ENCODE results near the gene EHD4.
A peak's percentile ranks its signal among the peaks of the same experiment; 100 is the strongest.

Gene EHD4

DNA sequence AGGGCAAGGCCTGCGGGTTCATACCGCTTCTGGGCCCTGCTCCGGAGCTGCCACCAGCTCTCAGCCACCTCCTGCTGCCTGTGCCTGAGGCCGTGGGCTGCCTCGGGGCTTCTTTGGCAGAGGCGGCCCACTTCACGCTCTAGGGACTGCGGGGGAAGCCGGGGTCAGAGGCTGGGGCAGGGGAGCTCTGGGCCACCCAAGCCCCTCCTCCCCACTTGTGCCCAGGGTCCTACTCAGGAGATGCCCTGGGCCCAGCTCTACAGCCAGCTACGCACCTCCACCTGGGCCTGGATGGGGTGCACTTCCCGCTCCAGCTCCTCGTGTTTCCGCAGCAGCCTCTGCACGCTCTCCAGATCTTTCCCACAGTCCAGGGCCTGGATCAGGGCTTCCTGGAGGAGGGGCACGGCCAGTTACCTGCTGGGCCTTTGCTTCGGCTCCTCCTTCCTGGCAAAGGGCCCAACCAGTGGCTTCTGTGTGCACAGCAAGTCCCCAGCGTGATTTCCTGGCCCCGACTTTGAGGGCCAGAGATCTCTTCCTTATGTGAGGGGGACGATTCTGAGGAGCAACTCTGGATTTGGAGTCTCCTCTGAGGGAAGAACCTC, 109.7 kb downstream of the EHD4 start:
- DNase-seq, result no peak

DNA sequence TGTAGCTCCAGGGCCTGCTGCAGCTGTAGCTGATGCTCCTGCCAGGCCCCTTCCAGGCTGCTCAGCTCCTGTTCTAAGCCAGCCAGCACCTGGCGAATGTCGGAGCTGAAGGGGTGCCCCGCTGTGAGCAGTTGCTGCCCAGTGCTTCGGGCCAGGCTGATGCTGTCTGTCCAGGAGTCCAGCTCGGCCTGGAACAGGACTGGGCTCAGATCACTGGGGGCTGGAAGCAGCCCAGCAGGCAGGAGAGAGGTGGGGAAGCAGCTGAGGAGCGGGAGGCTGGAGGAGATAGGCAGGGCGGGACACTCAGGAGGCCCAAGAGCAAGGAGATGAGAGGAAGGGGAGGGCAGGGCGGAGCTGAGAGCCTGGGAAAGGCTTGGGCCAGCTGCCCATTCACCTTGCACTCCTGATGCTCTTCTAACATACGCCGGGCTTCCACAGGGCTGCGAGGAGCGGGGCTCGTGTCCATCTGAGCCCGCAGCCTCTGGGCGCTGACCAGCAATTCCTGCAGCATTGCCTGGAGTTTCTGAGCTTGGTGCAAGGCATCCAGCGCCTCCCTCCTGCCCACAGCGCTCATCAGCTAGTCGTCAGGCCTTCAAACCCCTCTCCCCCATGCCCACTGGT, 110.5 kb downstream of the EHD4 start:
- DNase-seq, result no peak

DNA sequence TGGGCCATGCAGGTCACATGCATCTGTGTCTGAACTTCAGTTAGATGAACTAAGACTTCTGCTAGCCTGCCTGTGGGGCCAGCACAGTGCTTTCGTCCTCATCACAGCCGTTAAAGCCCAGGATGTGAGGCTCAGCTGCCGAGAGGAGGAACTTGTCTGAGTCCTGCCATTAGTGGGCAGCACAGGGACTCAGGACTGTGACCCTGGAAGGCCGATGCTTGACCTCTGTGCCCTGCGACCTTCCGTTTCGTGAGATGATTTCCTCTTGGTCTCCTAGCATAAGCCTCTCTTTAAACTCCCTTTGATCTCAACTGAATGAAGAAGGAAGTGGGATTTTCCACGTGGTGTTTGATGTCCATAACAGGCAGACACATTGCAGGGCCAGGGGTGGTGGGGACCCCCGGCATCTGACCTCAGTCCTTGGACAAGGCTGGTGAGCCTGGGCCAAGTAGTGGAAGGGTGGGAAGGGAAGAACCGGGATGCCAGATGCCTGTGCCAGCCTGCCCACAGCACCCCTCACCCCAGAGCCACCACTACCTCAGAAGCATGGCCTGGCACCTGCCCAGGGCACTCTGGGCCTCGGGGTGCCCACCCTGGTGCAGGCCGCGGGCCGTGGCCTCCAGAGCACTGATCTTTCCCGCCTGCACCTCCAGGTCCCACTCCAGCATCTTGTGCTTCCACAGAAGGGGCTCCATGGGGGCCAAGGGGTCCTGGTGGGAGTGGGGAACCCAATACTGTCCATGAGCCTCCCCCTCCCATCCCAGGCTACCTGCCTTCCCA, 112.1 kb downstream of the EHD4 start:
- DNase-seq, result no peak

DNA sequence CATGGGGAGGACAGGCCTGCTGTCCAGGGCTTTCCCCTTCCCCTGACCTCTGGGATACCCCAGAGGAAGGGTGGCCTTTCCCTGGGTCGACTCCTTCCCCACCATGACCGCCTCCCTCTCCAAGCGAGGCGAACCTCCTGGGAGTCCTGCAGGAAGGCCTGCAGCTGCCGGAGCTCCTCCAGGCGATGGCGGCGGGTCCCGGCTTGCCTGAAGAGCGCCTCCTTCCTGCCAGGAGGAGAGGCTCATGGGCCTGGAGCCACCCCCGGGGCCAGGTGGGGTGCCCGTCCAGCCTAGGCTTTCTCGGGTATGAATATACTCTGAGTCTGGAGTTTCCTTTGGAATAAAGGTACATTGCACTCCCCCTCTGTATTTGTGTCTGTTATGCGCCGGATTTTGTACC, 113.6 kb downstream of the EHD4 start:
- no peak for DNase-seq

DNA sequence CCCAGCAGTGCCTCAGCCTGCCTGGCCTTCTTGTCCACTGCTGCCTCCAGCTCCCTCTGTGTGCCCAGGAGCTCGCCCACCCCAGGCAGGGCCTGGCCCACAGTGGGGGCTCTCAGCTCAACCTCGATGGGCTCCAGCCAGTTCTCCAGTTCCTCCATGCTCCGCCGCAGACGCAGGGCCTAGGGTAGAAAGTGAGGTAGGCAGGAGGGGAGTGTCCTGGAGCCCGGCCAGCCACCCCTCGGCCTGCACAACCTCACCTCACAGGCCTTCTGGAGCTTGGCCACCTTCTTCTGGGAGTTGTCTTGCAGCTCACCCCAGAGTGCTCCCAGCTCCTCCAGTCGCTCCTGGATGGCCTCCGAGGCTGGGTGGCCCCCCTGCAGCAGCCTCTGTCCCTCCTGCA, 115.0 kb downstream of the EHD4 start:
- DNase-seq, result no peak

DNA sequence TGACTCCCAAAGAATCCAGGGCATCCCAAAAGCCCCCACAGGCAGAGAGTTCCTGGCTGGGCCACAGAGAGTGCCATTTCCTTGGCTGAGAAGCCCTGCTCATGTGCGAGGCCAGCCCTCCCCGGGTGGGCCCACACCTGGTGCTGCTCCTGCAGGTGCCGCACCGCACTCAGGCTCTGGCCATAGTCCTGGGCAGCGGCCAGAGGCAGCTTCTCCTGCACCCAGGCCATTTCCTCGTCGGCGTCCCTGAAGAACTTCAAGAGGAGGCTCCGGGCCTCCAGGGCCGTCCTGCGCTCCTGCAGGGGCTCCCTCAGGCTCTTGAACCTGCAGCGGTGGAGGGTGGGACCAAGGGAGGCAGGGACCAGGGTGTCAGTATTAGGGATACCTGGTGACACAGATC, 115.6 kb downstream of the EHD4 start:
- no peak for DNase-seq

DNA sequence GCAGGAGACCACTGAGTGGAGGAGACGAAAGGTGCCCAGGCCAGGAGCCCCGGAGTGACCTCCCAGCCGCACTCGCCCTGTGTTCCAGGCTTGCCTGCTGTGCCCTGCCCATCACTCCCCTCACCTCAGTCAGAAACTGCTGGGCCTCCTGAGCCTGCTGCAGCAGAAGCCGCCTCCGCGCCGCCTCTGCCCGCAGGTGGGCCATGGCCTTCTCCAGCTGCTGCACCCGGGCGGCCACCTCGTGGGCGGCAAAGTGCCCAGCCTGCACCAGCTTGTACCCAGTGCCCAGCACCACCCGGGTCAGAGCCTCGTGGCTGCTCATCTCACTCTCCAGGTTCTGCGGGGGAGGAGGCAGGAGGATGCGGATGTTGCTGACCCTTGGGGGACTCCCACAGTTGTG, 116.1 kb downstream of the EHD4 start:
- no peak for DNase-seq

DNA sequence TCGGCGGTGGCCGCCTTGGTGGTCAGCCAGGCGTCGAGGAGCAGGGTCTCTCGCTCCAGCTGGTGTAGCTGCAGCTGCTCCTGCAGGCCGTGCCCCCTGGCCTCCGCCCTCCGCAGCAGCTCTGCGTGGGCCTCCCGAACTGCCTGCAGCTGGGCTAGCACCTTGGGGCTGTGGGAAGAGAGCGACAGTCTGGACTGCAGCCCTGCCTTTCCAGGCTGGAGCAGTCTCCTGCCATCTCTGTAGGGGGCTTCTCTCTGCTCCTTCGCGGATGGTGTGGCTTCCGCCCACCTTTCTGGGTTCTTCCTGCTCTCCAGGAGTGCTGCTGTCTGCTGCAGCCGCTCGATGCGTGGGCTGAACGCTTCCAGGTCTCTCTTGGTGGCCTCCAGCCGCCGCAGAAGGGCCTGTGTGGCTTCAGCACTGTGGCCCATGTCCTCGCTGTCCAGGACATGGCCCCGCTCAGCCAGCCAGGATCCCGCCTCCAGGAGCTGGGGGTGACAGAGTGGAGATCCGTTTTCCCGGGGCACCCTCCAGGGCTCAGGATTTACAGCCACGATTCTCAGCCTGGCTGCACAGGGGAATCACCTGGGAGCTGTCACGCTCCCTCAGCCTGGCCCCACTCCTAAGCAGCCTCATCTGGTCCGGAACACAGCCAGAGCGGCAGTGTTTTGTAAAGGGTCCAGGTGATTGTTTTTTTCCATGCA, 116.9 kb downstream of the EHD4 start:
- no peak for DNase-seq

DNA sequence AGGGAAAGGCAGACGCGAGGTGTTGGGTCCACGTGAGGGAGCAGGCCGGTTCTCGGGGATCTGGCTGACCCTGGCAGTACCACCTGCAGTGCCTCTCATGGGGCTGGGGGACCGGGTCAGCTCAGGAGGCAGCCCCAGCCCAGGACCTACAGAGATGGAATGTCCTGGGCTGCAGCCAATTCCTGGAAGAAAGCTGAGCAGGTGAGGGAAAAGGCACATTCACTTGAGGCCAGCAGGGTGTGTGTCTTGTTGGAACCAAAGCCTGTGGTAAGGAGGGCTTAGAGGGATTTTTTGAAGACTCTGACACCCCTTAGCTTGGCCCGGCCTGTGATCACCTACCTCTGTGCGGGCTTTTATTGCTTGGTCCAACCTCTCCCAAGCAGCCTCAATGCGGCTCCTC, 117.9 kb downstream of the EHD4 start:
- no peak for DNase-seq

DNA sequence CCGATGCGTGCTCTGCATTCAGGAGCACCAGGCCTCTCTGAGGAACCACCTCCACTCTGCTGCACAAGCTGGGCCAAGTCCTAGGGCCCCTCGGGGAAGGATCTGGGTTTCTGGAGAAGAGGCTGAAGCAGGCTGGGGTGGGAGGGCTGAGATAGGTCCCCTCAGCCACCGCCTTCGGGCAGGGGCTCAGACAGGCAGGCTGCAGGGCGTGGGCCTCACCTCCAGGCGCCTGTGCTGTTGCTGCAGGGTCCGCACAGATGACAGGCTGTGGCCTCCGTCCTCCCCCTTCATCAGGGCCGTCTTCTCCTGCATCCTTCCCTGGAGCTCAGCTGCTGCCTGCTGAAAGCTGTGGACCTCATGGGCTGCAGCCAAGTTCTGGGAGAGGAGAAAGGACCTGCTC, 118.5 kb downstream of the EHD4 start:
- peak in 1 of 56 donors; percentile 13 for DNase-seq

DNA sequence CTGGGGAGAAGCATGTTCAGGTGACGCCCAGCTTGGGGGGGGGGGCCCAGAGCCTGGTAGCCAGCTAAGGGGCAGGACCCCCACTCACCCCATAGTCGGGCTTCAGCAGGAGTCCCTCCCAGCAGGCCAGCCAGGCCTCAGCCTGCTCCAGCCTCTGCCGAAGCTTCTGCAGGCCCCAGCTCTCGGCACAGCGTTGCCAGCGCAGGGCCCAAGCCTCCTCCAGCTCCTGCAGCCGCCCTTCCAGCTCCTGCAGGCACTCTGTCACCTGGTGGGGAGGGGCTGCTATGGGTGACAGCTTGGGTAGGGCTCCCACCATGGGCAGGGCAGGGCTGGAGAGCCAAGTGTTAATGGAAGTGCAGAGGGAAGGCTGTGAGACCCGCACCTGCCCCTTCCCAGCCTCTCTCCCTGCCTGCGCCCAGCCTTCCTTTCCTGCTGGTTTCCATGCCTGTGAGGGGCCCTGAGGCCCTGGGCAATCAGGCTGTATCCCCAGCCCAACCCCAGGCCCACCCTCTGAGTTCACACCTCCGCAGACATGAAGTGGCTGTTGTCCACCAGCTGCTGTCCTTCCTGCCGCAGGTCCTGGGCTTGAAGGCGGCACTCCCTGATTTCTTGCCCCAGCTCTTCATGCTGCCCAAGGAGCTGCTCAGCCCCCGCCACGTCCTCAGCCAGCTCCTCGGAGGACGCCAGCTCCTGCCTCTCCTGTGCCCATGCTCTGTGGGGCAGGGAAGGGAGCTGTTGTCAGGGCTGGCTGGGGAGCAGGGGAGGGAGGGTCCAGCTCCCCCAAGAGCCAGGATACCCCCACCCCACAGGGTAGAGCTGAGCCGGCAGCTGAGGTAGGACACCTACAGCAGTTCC, 119.4 kb downstream of the EHD4 start:
- DNase-seq, result no peak

DNA sequence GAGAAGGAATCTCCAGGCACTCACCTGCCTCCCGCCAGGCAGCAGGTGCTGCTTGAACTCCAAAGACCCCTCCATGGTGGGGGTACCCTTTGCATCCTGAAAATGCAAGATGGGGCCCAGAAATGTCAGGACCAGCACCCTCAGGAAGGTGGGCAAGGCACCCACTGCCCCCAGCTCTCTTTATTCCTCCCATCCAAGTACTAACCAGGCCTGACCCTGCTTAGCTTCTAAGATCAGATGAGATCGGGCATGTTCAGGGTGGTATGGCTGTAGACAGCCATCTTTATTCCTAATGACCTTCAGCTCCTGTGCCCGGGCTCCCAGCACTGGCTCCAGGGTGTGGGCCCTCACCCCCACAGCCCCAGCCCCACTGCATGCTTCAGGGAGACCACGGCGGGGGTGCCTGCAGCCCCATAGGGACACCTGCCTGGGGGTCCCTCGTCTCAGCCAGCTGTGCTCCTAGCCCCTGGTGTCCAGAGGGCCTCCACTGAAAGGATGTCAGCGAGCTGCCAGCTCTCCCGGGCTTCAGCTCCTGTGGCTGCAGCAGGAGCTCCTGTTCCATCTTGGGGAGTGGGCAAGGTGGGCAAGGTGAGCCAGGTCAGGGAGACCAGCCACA, 120.5 kb downstream of the EHD4 start:
- no peak for DNase-seq

DNA sequence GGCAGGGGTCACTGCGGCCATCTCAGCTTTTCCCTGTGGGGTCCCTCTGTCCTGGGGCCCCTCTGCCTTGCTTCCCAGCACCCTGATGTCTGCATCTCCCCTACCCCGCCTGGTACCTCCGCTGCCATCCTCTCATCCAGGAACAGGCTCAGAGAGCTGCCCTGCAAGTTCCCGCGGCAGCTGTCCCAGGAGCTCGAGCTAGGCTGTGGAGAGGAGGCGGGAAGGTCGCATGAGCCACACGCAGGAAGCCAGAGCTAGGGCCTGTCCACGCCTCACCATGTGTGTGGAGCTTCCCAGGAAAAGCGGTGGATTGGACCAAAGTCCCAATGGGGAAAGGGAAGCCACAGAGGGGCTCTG, 121.2 kb downstream of the EHD4 start:
- DNase-seq, result no peak

DNA sequence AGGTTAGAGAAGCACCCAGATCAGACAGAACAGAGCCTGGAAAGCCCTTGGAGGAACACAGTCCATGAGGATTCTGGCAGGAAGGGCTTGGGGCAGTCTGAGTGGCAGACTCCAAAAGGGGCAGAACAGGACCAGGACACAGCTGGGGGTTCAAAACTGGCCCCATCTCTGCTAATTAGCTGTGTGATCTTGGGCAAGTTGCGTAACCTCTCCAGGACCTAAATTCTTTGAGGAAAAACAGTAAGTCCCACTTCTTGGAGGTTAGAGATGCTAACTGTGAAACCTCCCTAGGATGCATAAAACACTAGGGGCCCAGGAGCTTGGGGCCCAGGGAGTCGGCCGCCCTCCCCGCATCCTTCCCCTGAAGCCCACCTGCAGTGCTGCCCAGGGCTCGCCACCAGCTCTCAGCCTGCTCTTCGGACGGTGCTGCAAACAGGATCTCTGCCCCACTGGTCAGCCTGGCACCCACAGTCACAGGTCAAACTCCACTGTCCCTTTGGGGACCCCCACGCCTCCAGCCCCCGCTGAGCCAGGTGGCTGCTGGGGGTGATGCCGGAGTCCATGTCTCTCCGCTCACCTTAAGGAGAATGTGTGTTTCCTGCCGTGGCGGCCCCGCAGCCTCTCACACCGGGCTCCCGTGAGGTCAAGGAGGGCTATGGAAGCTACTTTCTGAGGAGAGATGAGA, 121.7 kb downstream of the EHD4 start:
- DNase-seq, result no peak

DNA sequence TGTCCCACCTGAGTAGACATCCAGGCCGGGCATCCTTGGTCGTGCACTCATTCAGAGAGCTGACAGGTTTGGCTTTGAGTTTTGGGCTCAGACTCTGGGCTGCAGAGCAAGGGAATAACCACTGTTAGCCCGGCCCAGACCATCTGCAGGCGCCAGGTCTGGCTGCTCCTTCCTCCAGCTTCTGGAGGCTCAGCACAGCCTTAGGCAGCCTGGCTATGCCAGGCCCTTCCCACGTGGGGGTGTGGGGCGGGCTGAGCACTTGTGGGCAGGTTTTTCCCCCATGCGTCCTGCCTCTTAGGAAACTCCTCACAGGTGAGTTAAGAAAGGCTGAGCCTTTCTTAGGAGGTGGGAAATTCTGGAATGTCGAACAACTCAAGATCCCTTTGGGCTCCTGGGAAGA, 122.5 kb downstream of the EHD4 start:
- no peak for DNase-seq

DNA sequence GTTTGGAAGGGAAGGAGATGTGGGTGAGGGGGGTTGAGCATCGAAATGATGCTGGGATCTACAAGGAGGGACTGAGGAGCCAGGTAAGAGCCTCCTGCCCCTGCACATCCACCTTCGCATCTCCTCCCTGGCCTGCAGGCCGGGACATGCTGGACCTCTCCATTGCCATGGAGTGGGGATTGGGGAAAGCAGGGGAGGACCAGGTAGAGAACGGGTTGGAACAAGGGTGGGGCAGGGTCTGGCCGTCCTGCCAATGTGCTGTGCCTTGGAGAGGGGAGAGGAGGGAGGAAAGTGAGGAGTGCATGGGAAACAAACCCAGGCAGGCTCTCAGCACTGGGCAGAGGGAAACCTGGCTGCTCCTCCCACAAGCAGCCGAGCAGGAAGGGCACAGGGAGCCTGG, 123.2 kb downstream of the EHD4 start:
- no peak for DNase-seq

DNA sequence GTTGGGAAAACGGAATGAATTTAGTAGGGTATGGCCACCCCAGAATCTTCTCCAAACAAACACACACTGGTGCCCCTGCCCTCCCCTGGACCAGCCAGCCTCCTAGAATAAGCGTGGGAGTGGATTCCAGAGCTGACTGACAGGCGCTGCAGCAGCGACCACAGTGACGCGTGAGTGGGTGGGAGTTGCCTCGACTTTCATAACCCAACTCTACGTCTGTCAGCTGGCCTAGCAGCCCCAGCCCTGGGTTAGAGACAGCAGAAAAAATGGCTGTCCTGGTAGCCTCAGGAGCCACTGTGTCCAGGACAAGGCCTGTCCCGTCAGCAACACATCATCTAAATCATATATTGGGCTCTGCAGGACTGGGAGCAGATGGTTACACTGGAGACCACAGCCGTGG, 123.7 kb downstream of the EHD4 start:
- no peak for DNase-seq

DNA sequence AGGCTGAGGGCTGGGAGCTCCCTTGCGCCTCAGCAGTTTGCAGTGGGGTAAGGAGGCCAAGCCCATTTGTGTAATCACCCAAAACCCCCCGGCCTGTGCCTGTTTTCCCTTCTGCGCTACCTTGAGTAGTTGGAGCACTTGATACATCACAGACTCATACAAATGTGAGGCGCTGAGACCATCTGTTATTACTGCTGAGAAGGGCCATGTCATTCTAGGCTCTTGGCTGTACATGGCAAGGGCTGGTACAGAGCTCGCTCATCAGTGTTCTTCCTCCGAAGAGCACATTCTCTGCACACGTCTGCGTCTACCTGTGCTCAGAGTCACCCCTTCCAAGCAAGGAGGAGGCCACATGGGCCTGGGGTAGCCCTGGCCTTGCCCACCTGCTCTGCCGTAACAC, 124.4 kb downstream of the EHD4 start:
- DNase-seq, result no peak

DNA sequence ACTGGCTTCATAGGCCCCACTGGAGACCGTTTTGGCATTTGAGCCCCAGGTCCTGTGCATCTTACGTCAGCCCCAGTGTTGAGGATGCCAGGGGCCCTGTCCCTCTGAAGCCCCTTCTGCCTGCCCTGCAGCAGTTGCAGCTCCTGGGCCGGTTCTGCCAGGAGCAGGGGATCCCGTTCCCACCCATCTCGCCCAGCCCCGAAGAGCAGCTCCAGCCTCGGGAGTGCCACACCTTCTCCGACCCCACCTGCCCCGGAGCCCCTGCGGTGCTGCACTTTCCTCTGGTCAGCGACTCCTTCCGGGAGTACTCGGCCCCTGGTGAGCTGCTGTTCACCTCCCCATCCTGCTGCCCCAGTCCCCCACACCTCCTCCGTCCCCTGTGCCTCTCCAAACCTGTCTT, 125.2 kb downstream of the EHD4 start:
- DNase-seq, result no peak
